Forelimb muscle (tissue), 1 donor: ENCODE measurements around the gene KRT25. TPM values are rescaled to one million over a fixed set of nuclear protein-coding genes. Genes with fewer than 3 reads are reported as not detected.

Experiments
- DNase-seq: peaks from one replicate; pipeline ENCODE4 v3.0.0-alpha.2; 2013; ENCODE audit warnings: low read depth
- polyA plus RNA-seq: library from polyadenylated mRNA; unstranded; fragments of 120-200 nt; gene quantifications from one replicate; pipeline ENCODE4 v1.2.1, GENCODE V29; 2013; ENCODE audit not compliant: insufficient read length

KRT25 gene, protein sequence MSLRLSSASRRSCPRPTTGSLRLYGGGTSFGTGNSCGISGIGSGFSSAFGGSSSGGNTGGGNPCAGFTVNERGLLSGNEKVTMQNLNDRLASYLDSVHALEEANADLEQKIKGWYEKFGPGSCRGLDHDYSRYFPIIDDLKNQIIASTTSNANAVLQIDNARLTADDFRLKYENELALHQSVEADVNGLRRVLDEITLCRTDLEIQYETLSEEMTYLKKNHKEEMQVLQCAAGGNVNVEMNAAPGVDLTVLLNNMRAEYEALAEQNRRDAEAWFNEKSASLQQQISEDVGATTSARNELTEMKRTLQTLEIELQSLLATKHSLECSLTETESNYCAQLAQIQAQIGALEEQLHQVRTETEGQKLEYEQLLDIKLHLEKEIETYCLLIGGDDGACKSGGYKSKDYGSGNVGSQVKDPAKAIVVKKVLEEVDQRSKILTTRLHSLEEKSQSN
- polyA plus RNA-seq, result not detected

DNA sequence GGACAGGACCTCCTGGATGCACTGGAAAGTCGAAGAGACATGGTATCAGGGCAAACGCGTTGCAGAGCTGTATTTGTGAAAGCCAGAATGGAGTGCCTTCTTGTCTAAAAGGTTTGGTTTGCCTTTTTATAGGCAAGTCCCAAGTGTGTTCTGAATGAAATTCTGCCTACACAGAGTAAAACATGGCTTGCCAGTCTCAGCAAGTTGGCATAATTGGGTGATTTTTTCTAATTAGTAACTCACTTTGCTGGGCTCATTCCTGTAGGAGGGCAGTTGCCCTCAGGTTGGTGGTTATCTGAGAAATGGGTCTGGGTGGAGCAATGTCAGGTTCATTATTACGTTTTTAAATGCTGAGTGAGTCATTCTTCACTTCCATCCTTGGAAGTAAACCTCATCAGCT, at the start of gene KRT25:
TSS of gene KRT25 (minus strand) at position 101 of the 400 bp plus-strand sequence. CDS start at position 41, 60 bp downstream.
- no peak for DNase-seq

DNA sequence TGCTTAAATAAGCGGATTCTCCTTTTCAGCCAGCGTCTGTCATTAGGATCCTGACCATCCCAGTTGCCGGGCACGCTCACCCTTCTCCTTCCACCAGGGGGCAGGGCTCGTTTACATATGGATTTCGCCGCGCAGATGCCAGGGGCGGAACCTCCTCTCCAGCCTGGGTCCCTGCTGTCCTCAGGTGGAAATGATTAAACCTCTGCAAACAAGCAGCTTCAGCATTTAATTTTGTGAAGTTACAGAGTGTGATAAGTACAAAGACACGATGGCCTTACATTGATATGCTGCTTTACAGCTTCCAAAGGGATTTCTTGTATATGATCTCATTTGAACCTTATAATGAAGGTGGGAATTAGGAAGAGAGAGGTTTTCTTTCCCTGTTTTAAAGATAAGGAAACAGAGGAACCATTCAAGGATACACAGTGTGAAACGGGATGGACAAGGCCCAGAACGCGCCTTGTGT, 48.5 kb upstream of the KRT25 start:
- no peak for DNase-seq

DNA sequence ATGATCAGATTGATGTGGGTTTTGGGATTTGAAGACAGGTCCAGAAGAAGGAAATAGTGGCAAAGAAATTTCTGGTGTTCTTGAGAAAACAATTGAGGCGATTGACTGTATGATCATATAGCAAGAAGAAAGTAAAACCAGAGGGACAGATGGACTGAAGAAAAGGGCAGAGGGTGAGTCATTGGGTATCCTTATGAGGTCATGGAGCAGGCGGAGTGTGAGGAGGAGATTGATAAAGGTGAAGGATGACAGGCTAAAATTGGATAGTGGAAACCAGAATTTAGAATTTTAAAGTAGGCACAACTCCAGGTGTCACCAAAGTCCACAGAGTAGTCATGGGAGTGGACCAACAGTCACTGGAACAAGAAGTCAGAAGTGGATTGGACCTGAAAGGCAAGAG, 46.0 kb upstream of the KRT25 start:
- DNase-seq, result no peak

DNA sequence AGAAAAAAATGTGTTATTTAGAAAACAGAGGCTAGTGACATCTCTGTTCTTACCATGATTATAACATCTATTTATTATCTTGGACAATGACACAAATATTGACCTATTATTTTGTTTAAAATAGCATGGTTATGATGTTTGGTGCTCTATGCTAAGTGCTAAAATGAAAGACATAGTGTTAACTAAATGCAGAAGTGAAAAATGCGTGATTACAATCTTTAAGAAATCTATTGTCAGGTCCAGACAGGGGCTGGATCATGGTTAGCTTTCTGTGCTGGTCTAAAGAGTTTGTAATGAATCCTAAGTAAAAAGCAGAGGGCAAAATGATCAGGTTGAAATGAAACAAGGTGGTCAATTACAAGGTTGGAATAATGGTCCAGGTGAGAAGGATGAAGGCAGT, 45.2 kb upstream of the KRT25 start:
- DNase-seq, result no peak

DNA sequence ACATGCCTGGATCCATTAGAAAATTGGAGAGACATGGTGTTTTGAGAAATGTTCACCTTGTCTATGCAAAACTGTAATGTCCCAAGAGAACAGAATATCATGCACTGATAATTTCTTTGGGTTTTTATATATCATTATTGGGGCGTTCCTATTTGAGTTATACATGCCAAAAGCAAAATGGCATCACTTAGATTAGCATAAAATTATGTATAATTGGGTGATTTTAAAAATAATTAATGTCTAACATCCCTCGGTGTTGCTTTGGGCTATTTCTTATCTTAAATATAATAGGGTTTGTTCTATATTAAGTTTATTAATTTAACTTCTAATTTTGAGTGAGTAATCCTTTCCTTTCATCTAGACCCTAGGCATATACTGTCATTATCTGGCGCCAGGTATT, 44.7 kb upstream of the KRT25 start, which contains the start of gene KRT28:
TSS of gene KRT28 (minus strand) at position 101 of the 400 bp plus-strand sequence. CDS start at position 35, 66 bp downstream.
- no peak for DNase-seq

DNA sequence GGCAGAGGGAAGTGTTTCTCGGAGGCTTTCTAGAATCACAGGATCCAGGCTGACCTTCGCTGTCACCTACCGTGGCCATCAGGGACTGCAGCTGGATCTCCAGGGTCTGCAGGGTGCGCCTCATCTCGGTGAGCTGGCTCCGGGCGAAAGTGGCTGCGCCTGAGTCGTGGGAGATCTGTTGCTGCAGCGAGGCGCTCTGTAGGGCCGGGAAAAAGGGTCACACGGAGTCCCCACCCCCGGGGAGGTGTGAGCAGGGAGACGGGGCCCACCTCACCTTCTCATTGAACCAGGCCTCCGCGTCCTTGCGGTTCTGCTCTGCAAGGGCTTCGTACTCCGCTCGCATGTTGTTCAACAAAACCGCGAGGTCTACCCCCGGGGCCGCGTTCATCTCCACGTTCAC, 41.7 kb upstream of the KRT25 start:
- DNase-seq, result no peak

DNA sequence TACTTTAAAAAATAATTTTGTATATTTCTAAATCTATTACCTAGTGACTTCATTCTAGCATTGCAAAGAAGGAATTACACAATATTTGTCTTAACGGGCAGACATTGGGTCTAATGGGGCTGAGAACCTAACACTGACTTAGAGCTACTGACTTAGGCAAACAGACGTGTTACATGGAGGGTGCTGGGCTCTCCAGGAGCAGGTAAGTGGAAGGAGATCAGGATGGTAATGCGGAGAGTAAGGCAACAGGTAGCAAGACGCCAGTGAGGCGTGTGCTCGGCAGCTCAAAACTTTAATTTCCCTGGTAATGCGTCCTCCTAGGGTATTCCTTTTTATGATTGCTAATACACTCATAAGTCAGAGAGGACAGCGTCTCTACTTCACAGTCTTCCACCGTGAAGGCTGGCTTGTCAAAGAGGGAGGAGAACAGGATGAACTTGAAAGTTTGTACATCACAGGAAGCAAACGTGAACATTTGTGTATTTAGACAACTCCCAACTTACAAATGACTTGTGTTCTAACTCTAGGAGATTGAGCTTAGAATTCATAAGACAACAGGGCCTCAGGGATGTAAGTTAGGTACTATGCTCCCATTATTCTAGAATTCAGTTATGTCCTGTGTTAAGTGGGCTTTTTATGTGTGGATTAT, 40.0 kb upstream of the KRT25 start:
- DNase-seq, result no peak

DNA sequence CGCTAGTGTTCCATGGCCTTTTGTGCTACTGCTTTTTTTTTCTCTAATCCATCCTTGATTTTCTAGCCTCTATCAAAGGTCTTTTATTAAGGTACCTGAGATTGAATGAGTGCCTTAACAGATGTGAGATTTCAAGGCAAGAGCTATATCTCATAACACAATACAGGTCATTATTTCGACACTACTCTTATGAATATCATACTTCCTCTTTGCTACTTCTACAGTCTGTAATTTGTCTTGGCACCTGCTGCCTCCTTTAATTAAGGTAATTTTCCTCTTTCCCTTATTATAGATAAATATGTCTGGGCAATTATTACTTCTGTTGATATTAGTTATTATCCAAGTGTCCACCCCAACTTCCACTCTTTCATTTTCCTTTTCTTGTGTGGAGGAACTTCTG, 39.3 kb upstream of the KRT25 start:
- DNase-seq, result no peak

DNA sequence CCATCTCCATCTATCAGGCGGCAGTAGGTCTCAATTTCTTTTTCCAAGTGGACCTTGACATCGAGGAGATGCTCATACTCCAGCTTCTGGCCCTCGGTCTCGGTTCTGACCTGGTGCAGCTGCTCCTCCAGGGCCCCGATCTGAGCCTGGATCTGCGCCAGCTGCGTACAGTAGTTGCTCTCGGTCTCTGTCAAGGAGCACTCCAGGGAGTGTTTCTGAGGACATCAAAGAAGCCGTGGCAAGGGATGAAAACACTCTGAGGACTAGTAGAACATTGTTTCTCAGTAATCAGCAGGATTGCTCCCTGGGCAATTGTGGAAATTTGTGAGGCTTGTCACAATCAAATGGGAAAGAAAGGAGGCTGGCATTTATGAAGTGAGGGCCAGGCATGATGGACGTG, 38.7 kb upstream of the KRT25 start:
- no peak for DNase-seq

DNA sequence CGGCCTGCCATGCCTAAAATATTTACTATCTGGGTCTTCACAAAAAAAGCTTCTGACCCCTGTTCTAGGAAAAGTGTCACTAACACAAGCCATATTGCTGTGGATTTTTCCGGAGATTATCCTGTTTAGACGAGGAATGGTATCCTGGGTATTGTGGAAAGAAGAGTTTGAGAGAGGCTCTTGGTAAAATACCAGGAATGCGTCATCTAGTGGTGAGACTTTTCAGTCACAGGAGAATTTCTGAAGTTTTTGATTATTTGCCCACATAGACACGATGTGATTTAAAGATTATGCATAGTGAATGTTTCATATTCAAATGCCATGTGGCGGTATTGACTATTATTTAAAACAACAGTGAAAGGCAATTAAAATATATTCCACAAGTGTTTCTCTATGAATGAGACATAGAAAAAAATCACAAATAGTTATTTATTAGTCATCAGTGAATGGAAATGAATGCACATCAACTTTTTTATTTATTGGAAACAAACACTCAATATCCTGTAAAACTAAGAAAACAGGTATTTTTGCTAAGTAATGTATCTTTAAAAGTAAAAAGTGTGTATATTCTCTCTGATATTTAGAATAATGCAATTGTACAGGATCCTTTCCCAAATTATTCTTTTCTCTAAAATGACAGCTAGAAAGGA, 36.8 kb upstream of the KRT25 start:
- no peak for DNase-seq

DNA sequence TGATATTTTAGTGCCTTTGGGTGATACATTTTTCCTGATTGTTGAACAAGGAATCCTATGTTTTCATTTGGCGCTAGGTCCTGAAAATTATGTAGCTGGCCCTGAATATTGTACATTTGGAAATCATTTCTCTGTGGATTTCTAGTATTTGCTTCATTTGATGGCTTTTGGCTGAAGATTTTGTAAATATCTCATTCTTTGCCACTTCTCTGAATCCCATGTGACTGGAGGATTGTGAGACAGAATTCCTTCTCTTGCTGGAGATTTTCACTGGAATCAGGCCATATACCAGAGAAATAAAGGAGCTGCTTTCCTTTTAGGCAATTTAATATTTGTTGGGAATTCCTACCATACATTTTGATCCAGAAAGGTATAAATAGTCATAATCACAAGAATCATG, 36.0 kb upstream of the KRT25 start:
- no peak for DNase-seq

DNA sequence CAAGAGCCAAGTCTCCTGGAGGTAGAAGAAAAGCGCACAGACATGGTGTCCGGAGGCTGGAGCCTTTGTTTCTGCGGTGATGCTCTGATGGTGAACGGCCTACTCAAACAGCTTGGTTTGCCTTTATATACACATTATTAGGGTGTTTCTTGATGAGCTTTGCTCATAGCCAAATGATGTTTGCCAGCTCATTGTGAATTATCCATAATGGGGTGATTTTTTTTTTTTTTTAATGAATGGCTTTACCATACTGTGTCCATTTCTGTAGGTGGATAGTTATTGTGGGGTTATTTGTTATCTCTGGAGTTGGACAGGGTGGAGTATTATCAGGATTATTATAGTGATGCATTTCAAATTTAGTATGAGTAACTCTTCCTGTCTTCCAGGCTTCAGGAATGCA, 27.3 kb upstream of the KRT25 start, which contains the start of gene KRT27:
TSS of gene KRT27 (minus strand) at position 101 of the 400 bp plus-strand sequence. CDS start at position 44, 57 bp downstream.
- no peak for DNase-seq

DNA sequence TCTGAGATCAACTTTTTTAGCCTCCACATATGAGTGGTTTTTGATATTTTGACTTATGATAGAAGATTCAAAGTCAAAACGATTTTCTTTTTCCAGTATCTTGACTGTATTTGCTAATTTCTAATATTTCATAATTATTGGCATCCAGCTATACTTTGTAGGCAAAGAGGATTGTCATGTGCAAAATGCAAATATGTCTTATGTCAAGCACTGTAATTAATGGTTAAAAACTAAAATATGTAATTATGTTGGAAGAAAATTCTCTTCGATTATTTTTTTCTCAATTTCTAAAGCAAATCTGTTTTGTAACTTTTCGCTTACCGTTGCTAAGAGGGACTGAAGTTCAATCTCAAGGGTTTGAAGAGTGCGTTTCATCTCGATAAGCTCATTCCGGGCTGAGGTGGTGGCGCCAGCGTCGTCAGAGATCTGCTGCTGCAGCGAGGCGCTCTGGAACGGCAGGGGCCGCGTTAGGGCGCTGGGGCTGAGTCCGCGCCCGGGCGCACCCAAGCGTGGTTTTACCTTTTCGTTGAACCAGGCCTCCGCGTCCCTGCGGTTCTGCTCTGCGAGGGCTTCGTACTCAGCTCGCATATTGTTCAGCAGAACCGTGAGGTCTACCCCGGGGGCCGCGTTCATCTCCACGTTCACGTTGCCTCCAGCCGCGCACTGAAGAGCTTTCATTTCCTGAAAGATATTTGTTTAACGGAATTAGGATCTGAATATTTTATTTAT, 24.2 kb upstream of the KRT25 start:
- DNase-seq, result no peak

DNA sequence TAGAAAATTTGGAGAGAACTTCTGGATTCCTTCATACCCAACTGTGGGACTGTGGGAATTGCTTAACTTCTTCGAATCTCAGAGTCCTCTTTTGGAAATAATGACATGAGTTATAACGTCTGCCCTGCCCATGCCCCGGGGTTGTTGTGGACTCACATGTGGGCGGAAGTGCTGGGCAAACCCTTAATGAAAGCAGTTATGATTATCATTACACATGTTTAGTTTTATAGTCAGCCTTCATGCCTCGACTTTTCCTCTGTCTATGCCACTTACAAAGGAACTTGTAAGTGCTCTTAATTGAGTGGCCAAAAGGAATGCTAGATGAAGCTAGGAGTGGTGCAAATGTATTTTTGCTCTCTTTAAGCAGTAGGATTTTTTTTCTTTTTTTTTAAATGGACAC, 23.3 kb upstream of the KRT25 start:
- DNase-seq, result no peak

DNA sequence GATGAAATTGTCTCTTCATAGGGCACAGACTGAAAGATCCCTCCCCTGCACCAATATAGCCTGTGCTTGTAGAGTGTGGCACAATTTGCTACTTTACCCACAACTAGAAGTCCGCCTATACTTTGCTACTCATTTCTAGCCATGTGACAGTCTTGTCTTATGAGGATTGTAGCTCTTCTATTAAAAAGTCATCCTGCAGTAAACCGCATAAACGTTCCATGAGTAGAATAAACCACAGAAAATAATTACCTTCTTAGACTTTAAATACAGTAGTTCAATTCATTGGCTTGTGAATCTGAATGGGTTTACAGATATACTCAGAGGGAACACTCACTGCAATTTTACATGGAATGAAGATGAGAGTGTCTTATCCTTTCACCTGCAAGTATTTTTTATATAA, 22.8 kb upstream of the KRT25 start:
- DNase-seq, result no peak

DNA sequence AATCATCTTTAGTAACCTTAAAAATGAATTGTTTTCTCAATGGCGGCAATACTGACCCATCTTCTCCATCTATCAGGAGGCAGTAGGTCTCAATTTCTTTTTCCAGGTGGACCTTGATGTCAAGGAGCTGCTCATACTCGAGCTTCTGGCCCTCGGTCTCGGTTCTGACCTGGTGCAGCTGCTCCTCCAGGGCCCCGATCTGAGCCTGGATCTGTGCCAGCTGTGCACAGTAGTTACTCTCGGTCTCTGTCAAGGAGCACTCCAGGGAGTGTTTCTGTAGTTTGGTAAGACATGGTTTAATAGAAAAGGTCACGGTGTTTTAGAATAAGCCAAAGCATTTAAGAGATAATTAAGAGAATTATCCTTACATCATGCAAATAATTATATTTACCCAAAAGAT, 22.3 kb upstream of the KRT25 start:
- no peak for DNase-seq

DNA sequence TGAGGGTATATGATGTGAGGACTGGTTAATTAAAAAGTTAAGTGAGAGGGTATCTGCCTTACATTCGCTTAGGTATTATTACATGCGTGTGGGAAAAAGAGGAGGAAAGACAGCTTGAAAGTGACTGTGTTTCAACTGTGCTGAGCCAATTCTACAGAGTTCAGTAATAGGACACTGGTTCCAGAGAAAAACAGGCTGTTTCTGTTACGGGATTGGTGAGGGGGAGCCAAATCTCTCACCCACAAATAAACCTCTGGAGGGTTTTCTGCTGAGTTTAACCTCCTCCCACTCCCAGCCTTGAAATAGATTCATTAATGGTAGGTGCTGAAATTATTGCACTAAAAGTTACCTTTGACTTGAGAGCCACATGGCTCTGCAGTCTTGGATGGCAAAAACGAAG, 20.8 kb upstream of the KRT25 start:
- DNase-seq, result no peak

DNA sequence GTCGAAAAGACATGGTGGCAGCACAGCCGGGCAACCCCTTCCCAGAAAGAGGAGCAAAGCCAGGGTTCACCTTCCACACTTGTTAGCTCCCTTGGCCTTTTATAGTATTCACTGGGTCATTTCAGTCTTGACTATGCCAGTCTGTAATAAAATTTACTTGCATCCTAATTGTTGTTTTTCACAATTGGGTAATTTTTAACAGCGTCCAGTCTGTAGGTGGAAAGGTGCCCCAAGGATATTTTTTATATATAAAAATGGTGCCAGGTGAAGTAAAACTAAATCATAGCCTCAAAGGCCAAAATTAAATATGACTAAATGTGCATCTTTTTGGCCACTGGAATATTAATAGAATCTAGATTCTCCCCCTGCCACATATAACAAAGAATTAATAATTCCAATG, 17.0 kb upstream of the KRT25 start, which contains the start of gene KRT26:
TSS of gene KRT26 (minus strand) at position 101 of the 400 bp plus-strand sequence. CDS start at position 13, 88 bp downstream.
- no peak for DNase-seq

DNA sequence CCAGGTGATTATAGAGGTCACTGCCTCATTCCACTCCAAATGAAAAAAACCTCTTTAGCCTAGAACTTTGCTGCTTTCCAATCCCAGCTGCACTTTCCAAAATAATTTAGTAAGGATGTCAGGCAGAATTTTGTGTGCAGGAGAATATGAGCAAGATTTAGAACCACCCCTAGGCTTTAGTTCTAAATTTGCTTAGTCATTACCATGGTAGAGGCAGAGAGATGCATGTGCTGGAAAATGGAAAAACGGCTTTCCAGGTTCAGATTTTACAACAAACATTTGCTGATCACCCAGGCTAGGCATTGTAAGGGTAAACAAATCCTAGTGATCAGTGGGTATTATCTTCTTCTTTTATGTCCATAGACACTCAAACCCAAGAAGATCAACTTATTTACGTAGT, 10.5 kb upstream of the KRT25 start:
- no peak for DNase-seq

DNA sequence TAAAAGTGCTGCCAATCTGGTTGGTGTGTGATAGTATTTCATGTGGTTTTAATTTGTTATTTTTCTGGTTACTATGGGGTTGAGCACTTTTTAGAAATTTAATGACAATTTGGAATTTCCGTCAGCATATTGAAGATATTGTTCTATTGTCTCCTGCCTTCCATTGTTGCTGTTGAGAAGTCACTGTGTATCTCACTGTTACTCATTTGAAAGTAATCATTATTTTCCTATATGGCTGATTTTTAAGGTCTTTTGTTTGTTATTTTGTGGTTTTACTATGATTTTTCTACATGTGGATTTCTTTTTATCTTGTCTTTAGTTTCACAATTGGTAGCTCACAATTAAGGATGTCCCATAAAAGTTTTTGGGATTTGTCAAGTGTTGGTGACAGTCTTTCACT, 8.6 kb upstream of the KRT25 start:
- DNase-seq, result no peak
